Measurements from ENCODE around the gene TSPAN15. TPM values are rescaled to one million over a fixed set of nuclear protein-coding genes. Genes with fewer than 3 reads are reported as not detected.

The TSPAN15 gene
- total and polyA plus RNA-seq, 2 of the 4 experiments (the other 2 are of a cell fraction): 0.48 TPM; not detected in 1

DNA sequence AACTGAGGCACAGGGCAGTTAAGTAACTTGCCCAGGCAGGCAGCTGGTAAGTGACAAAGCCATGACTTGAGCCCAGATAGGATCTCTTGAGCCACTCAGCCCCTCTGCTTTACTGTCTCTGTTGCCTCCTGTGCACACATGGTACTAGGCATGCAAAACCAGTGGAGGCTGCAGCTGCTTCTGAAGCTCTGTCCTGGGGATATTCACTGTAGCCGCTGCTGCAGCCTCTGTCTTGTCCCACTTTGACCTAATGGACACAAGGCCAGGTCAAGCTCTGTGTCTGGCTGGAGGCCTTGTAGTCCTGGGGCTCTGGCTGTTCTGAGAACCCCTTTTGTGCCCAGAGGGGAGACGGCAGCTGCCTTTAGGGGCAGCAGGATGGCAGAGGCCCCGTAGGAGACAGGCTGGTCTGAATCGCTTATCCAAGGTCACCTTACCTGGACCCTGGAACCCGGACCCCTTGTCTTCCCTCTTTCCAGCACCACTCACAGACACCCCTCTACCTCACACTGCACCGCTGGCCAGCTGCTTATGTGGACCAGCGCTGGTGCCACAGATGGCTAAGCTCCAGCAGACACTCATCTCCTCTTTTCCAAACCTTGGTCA, 57.6 kb downstream of the TSPAN15 start:
- Histone ChIP-seq H3K36me3 (ENCODE audit: control insufficient read depth, insufficient read depth, low read length) (no peaks in the 10 kb centered on the region), H3K4me1 (ENCODE audit: control insufficient read depth, insufficient read depth, low read length) (no peaks in the 10 kb centered on the region), H3K9me3 (ENCODE audit: control insufficient read depth, insufficient read depth, low read length) (no peaks in the 10 kb centered on the region), H2BK120ac (ENCODE audit: low read depth, low read length) (no peak overlapping the region), H4K8ac (ENCODE audit: low read depth in 2 of 2, low read length in 2 of 2) (no peak overlapping the region), H3K79me1 (ENCODE audit: low read depth in 1 of 2, low read length in 2 of 2) (no peaks in the 10 kb centered on the region), H3K4ac (ENCODE audit: low read depth, low read length) (no peak overlapping the region), H3K27me3 (ENCODE audit: control insufficient read depth, insufficient read depth, low read length) (peaks cover 35% of the 10 kb centered on the region), H4K20me1 (ENCODE audit: insufficient read depth, low read length) (no peaks in the 10 kb centered on the region), H3K9me1 (ENCODE audit: insufficient read depth, low read length) (no peaks in the 10 kb centered on the region), H4K5ac (ENCODE audit: low read depth, low read length) (no peak overlapping the region), H4K91ac (ENCODE audit: insufficient read depth, low read depth, low read length) (no peak overlapping the region), H2BK15ac (ENCODE audit: low read depth, low read length) (no peak overlapping the region), H3K27ac (ENCODE audit: insufficient read depth, low read length) (no peak overlapping the region), H3K23ac (ENCODE audit: low read depth, low read length) (no peak overlapping the region), H3K18ac (ENCODE audit: low read depth, low read length) (no peak overlapping the region), H2AFZ (replicated peaks; ENCODE audit: low read length, poor library complexity) (no peak overlapping the region), H3K4me3 (ENCODE audit: insufficient read depth, low read depth, low read length) (no peak overlapping the region), H2AK9ac (replicated peaks; ENCODE audit: low read depth, low read length, poor library complexity) (no peak overlapping the region), H3K9ac (ENCODE audit: low read depth, low read length) (no peak overlapping the region), H2BK5ac (ENCODE audit: low read depth, low read length, poor library complexity, severe bottlenecking) (no peak overlapping the region), H2BK20ac (ENCODE audit: low read depth, low read length) (no peak overlapping the region), H3K14ac (replicated peaks; ENCODE audit: low read depth, low read length) (no peak overlapping the region), H3K56ac (ENCODE audit: extremely low read depth, insufficient read depth, low read length) (no peak overlapping the region), H2AK5ac (ENCODE audit: low read depth, low read length) (no peak overlapping the region), H3K4me2 (ENCODE audit: low read depth, low read length) (no peak overlapping the region)
- intact Hi-C loops (cut with micrococcal nuclease): loop anchor here (1.0 to 2.0 kb wide), 2 partner anchors 82 to 272 kb away; no protein-coding TSS in a partner anchor
- no TSS peak for BruUV-seq (replicated peaks)
- WGBS, 2 experiments (ENCODE audit: extremely low coverage in 2 of 2, insufficient read length in 1 of 2): no CpG with 5 or more reads among the region's 7 CpGs
- in situ Hi-C loops (cut with MboI; ENCODE audit: low sequenced_read_pairs): loop anchor here (10.0 to 25.0 kb wide), 2 partner anchors 274 to 403 kb away; no protein-coding TSS in a partner anchor
- ATAC-seq (ENCODE audit: low read depth) (no peak), DNase-seq (no peak)
- POLR2A ChIA-PET (ENCODE audit: unreplicated experiment): no interaction called here
- TF ChIP-seq NFE2L2 (IDR thresholded peaks at IDR 0.05; ENCODE audit: low read depth, low read length): no peak
- TF ChIP-seq CHD1 (IDR thresholded peaks at IDR 0.05; ENCODE audit: low read depth, low read length): no peak
- CTCF ChIA-PET: interaction anchor here (0.9 kb wide), 1 partner anchor 84 kb away, joined by 3 read pairs; no protein-coding TSS in a partner anchor
- dilution Hi-C loops (cut with HindIII; ENCODE audit: low sequenced_read_pairs, unreplicated experiment): no loop called here
